GM19099 (cell line): ENCODE results near the gene ODAD4.

Source experiments
- POLR2A ChIP-seq: IDR thresholded peaks from 3 replicates; pipeline ENCODE4 v1.6.1; 2011; ENCODE audit warnings: low read depth; ENCODE audit not compliant: insufficient read length; ENCODE audit errors: extremely low read depth

The ODAD4 gene

GRCh38 chr17:41930009-41930832 is at the start of gene ODAD4:
ODAD4 (plus strand) TSS chr17:41930617; CDS start chr17:41930724, 107 bp downstream.
- peak; percentile 94 for TF ChIP-seq POLR2A

GRCh38 chr17:41882756-41883155 is 47.7 kb upstream of the ODAD4 start:
- no peak for TF ChIP-seq POLR2A

GRCh38 chr17:41885733-41886132 is 44.7 kb upstream of the ODAD4 start:
- no peak for TF ChIP-seq POLR2A

GRCh38 chr17:41888332-41888965 is 42.0 kb upstream of the ODAD4 start:
- no peak for TF ChIP-seq POLR2A

GRCh38 chr17:41891135-41892020 is 39.0 kb upstream of the ODAD4 start:
- no peak for TF ChIP-seq POLR2A

- no peak for TF ChIP-seq POLR2A
Observed at GRCh38 chr17:41892021-41892376, 38.4 kb upstream of the ODAD4 start.

GRCh38 chr17:41893384-41893783 is 37.0 kb upstream of the ODAD4 start:
- no peak for TF ChIP-seq POLR2A

- no peak for TF ChIP-seq POLR2A
Observed at GRCh38 chr17:41894791-41895331, 35.6 kb upstream of the ODAD4 start.

GRCh38 chr17:41895617-41896016 is 34.8 kb upstream of the ODAD4 start:
- TF ChIP-seq POLR2A = no peak

- TF ChIP-seq POLR2A = no peak
Observed at GRCh38 chr17:41896726-41897125, 33.7 kb upstream of the ODAD4 start.

- no peak for TF ChIP-seq POLR2A
Observed at GRCh38 chr17:41901646-41902045, 28.8 kb upstream of the ODAD4 start.

GRCh38 chr17:41904242-41904841 is 26.1 kb upstream of the ODAD4 start:
- TF ChIP-seq POLR2A = no peak

GRCh38 chr17:41905172-41905571 is 25.2 kb upstream of the ODAD4 start:
- no peak for TF ChIP-seq POLR2A

- peak; percentile 13 for TF ChIP-seq POLR2A
Observed at GRCh38 chr17:41906465-41907184, 23.8 kb upstream of the ODAD4 start.

- no peak for TF ChIP-seq POLR2A
Observed at GRCh38 chr17:41907185-41907556, 23.2 kb upstream of the ODAD4 start.
